NT2/D1 (cell line): ENCODE measurements around the gene LBP.
"Not testable (repeated sequence)": the region's sequence is repeated elsewhere in the genome, so short reads cannot be mapped to it uniquely, and the experiment has no call there.

ENCODE experiments used
- DNase-seq: peaks from one replicate; pipeline ENCODE4 v3.0.0-alpha.2; 2011; ENCODE audit warnings: low read depth, low spot score
- H3K27me3 ChIP-seq: 2 replicates; pipeline ENCODE4 v1.6.0; 2011; ENCODE audit warnings: mild to moderate bottlenecking; ENCODE audit not compliant: insufficient read length, insufficient read depth
- H3K36me3 ChIP-seq: 2 replicates; pipeline ENCODE4 v1.6.1; 2011; ENCODE audit warnings: mild to moderate bottlenecking, low read length, mixed read lengths; ENCODE audit not compliant: insufficient read depth, insufficient read length
- H3K4me1 ChIP-seq: 2 replicates; pipeline ENCODE4 v1.5.1; 2011; ENCODE audit not compliant: insufficient read depth, insufficient read length
- H3K4me3 ChIP-seq: 2 replicates; pipeline ENCODE4 v1.5.1; 2011; ENCODE audit warnings: low read depth; ENCODE audit not compliant: insufficient read length
- H3K9ac ChIP-seq: 2 replicates; pipeline ENCODE4 v1.6.0; 2011; ENCODE audit warnings: low read depth; ENCODE audit not compliant: insufficient read length
- H3K9me3 ChIP-seq: 2 replicates; pipeline ENCODE4 v1.5.1; 2011; ENCODE audit warnings: mild to moderate bottlenecking, low read length; ENCODE audit not compliant: insufficient read depth
- SUZ12 ChIP-seq: IDR thresholded peaks from 2 replicates; pipeline ENCODE4 v1.6.1; 2011; ENCODE audit not compliant: insufficient read length, insufficient read depth; ENCODE audit errors: extremely low read depth
- YY1 ChIP-seq: IDR thresholded peaks from 2 replicates; pipeline ENCODE4 v1.6.1; 2011; ENCODE audit not compliant: insufficient read length, insufficient read depth
- ZNF274 ChIP-seq: IDR thresholded peaks from 2 replicates; pipeline ENCODE4 v1.6.1; 2011; ENCODE audit warnings: mild to moderate bottlenecking, low read depth, low read length

Gene LBP

GRCh38 chr20:38402816-38403215 lies 56.5 kb downstream of the LBP start:
- Histone ChIP-seq H3K4me3 (no peak overlapping the region), H3K27me3 (no peaks in the 10 kb centered on the region), H3K36me3 (no peaks in the 10 kb centered on the region), H3K9ac (no peak overlapping the region), H3K9me3 (peaks cover 33% of the 10 kb centered on the region), H3K4me1 (no peaks in the 10 kb centered on the region)
- TF ChIP-seq ZNF274, result no peak
- TF ChIP-seq YY1, result no peak
- no peak for TF ChIP-seq SUZ12
- no peak for DNase-seq

DNA sequence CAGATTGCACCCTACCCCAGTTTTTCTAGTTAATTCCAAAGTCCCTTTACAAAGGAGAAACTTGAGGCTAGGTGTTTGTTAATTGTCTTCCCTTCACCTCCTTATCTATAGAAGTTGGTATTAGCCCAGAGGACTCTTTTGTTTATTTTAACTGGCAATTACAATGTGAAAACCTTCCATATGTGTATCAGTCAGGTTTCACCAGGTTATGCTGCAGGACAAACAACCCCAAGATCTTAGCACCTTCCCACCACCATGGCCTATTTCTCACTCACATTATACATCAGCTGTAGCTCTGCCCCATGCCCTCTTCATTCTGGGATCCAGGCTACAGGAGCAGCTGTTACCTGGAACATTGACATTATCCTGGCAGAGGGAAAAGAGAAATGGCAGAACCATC lies 57.7 kb downstream of the LBP start:
- Histone ChIP-seq H3K4me1 (no peaks in the 10 kb centered on the region), H3K27me3 (no peaks in the 10 kb centered on the region), H3K4me3 (no peak overlapping the region), H3K9ac (no peak overlapping the region), H3K36me3 (no peaks in the 10 kb centered on the region), H3K9me3 (peaks cover 34% of the 10 kb centered on the region)
- TF ChIP-seq YY1, result no peak
- TF ChIP-seq SUZ12, result no peak
- no peak for TF ChIP-seq ZNF274
- no peak for DNase-seq

- no peak for TF ChIP-seq ZNF274
- TF ChIP-seq YY1, result no peak
- TF ChIP-seq SUZ12, result no peak
- Histone ChIP-seq H3K27me3 (no peaks in the 10 kb centered on the region), H3K4me1 (no peaks in the 10 kb centered on the region), H3K36me3 (no peaks in the 10 kb centered on the region), H3K9me3 (peaks cover 34% of the 10 kb centered on the region), H3K9ac (no peak overlapping the region), H3K4me3 (no peak overlapping the region)
- DNase-seq, result no peak
Measured at GRCh38 chr20:38405132-38405531, 58.9 kb downstream of the LBP start.

DNA sequence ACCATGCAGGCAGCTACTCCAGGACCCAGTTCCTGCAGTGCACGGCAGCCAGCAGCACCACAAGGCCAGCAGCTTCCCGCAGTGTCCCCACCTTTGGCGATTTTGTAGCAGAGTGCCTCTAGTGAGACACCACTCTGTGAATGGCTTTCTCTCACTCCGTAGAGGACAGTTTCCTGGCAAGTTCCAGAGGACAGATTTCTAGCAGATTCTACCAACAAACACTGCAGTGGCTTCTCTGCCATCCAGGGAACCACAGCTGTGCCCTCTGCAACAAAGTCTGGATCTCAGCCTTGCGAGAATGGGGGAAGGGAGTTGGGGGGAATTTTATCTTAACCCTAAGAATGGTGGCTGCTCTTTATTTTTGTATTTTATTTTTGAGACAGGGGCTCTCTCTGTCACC lies 60.2 kb downstream of the LBP start:
- TF ChIP-seq YY1 (no peak), ZNF274 (no peak), SUZ12 (no peak)
- Histone ChIP-seq H3K4me1 (no peaks in the 10 kb centered on the region), H3K9me3 (peaks cover 34% of the 10 kb centered on the region), H3K27me3 (no peaks in the 10 kb centered on the region), H3K36me3 (peaks cover 9% of the 10 kb centered on the region), H3K4me3 (no peak overlapping the region), H3K9ac (no peak overlapping the region)
- no peak for DNase-seq

DNA sequence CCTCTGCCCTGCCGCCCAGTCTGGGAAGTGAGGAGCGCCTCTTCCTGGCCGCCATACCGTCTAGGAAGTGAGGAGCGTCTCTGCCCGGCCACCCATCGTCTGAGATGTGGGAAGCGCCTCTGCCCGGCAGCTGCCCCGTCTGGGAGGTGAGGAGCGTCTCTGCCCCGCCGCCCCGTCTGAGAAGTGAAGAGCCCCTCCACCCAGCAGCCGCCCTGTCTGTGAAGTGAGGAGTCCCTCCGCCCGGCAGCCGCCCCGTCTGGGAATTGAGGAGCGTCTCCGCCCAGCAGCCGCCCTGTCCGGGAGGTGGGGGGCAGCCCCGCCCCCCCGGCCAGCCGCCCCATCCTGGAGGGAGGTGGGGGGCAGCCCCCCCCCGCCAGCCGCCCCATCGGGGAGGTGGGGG lies 61.0 kb downstream of the LBP start:
- DNase-seq, result no peak
- peaks cover 15% of the 10 kb centered on the region for H3K36me3 ChIP-seq
- H3K27me3 ChIP-seq, result no peaks in the 10 kb centered on the region
- peaks cover 34% of the 10 kb centered on the region for H3K9me3 ChIP-seq
- TF ChIP-seq SUZ12, result no peak
- TF ChIP-seq ZNF274, result no peak
- TF ChIP-seq YY1, result no peak
- no peak overlapping the region for H3K9ac ChIP-seq
- no peaks in the 10 kb centered on the region for H3K4me1 ChIP-seq
- H3K4me3 ChIP-seq, result no peak overlapping the region

GRCh38 chr20:38407822-38408221 lies 61.5 kb downstream of the LBP start:
- H3K27me3 ChIP-seq, H3K9ac ChIP-seq, DNase-seq, H3K4me1 ChIP-seq, H3K4me3 ChIP-seq: not testable (repeated sequence)
- peaks cover 34% of the 10 kb centered on the region for H3K9me3 ChIP-seq
- H3K36me3 ChIP-seq, result peaks cover 20% of the 10 kb centered on the region

GRCh38 chr20:38412877-38413577 lies 66.7 kb downstream of the LBP start:
- H3K4me3 ChIP-seq, result no peak overlapping the region
- no peak for DNase-seq

More at GRCh38 chr20:38412877-38413577, 66.7 kb downstream of the LBP start:
- Histone ChIP-seq H3K4me1 (no peaks in the 10 kb centered on the region), H3K36me3 (peaks cover 63% of the 10 kb centered on the region), H3K9me3 (no peaks in the 10 kb centered on the region), H3K9ac (no peak overlapping the region), H3K27me3 (no peaks in the 10 kb centered on the region)
- no peak for TF ChIP-seq ZNF274
- TF ChIP-seq YY1, result no peak
- TF ChIP-seq SUZ12, result no peak
